ENCODE data around the gene TUBB2A. TPM values are rescaled to one million over a fixed set of nuclear protein-coding genes. Genes with fewer than 3 reads are reported as not detected.

TUBB2A gene
- total and polyA plus RNA-seq, 2 of the 13 experiments (the other 11 are each of a cell fraction or from before 2014, with no cell fraction given), result 35.3 to 106 TPM

- TF ChIP-seq ZNF354B (CRISPR knock-in tag; IDR thresholded peaks at IDR 0.05), result no peak
- no peak for TF ChIP-seq TEAD2 (CRISPR knock-in tag; IDR thresholded peaks at IDR 0.05)
- TF ChIP-seq, protein P1, sequence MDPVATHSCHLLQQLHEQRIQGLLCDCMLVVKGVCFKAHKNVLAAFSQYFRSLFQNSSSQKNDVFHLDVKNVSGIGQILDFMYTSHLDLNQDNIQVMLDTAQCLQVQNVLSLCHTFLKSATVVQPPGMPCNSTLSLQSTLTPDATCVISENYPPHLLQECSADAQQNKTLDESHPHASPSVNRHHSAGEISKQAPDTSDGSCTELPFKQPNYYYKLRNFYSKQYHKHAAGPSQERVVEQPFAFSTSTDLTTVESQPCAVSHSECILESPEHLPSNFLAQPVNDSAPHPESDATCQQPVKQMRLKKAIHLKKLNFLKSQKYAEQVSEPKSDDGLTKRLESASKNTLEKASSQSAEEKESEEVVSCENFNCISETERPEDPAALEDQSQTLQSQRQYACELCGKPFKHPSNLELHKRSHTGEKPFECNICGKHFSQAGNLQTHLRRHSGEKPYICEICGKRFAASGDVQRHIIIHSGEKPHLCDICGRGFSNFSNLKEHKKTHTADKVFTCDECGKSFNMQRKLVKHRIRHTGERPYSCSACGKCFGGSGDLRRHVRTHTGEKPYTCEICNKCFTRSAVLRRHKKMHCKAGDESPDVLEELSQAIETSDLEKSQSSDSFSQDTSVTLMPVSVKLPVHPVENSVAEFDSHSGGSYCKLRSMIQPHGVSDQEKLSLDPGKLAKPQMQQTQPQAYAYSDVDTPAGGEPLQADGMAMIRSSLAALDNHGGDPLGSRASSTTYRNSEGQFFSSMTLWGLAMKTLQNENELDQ (CRISPR knock-in tag; IDR thresholded peaks at IDR 0.05; ENCODE audit: borderline replicate concordance), result no peak
- peak; percentile 100 for TF ChIP-seq RBFOX2 (IDR thresholded peaks at IDR 0.05; ENCODE audit: low read depth, low read length)
- TF ChIP-seq NFE2L1 (CRISPR knock-in tag; IDR thresholded peaks at IDR 0.05; ENCODE audit: borderline replicate concordance), result no peak
- TF ChIP-seq ZBTB3 (CRISPR knock-in tag; IDR thresholded peaks at IDR 0.05; ENCODE audit: borderline replicate concordance, low read depth), result peak; percentile 94
- TF ChIP-seq GATA4 (IDR thresholded peaks at IDR 0.05; ENCODE audit: borderline replicate concordance, low read depth), result peak; percentile 81; the same call in 1 of the 2 replicates
- TF ChIP-seq SMARCC2 (IDR thresholded peaks at IDR 0.05), result no peak
- TF ChIP-seq MAF1 (CRISPR knock-in tag; IDR thresholded peaks at IDR 0.05; ENCODE audit: borderline replicate concordance), result no peak
- no peak for TF ChIP-seq ZNF496 (CRISPR knock-in tag; IDR thresholded peaks at IDR 0.05; ENCODE audit: insufficient replicate concordance)
- TF ChIP-seq HCFC1 (IDR thresholded peaks at IDR 0.05; ENCODE audit: low read depth, low read length), result no peak
- TF ChIP-seq CC2D1A (CRISPR knock-in tag; IDR thresholded peaks at IDR 0.05), result no peak
- TF ChIP-seq DRAP1 (CRISPR knock-in tag; IDR thresholded peaks at IDR 0.05), result peak; percentile 95
- no peak for TF ChIP-seq SRSF4 (IDR thresholded peaks at IDR 0.05; ENCODE audit: low read depth, low read length, poor library complexity, severe bottlenecking)
- peak; percentile 80; the same call in 1 of the 2 replicates for TF ChIP-seq ZNF841 (CRISPR knock-in tag; IDR thresholded peaks at IDR 0.05; ENCODE audit: borderline replicate concordance)
- TF ChIP-seq RFXANK (CRISPR knock-in tag; IDR thresholded peaks at IDR 0.05), result peak; percentile 28
- peak; percentile 63; the same call in 1 of the 2 replicates for TF ChIP-seq ZFP90 (CRISPR knock-in tag; IDR thresholded peaks at IDR 0.05; ENCODE audit: borderline replicate concordance)
- no peak for TF ChIP-seq CBX2 (IDR thresholded peaks at IDR 0.05; ENCODE audit: low read depth, low read length)
- no peak; the same call in 1 of the 2 replicates for TF ChIP-seq CBX2 (CRISPR knock-in tag; IDR thresholded peaks at IDR 0.05; ENCODE audit: low read depth)
- peak; percentile 74 for TF ChIP-seq HOXA3 (CRISPR knock-in tag; IDR thresholded peaks at IDR 0.05)
- TF ChIP-seq CREM (IDR thresholded peaks at IDR 0.05), result no peak
- peak; percentile 12; the same call in 1 of the 2 replicates for TF ChIP-seq CREM (CRISPR knock-in tag; IDR thresholded peaks at IDR 0.05)
- no peak for TF ChIP-seq FLYWCH1 (CRISPR knock-in tag; IDR thresholded peaks at IDR 0.05)
- no peak for TF ChIP-seq ATF7 (IDR thresholded peaks at IDR 0.05)
- TF ChIP-seq ATF7 (CRISPR knock-in tag; IDR thresholded peaks at IDR 0.05), result 0 out of 2 replicates have a peak, but pooled peaks have one; percentile 62
- TF ChIP-seq, protein P2, sequence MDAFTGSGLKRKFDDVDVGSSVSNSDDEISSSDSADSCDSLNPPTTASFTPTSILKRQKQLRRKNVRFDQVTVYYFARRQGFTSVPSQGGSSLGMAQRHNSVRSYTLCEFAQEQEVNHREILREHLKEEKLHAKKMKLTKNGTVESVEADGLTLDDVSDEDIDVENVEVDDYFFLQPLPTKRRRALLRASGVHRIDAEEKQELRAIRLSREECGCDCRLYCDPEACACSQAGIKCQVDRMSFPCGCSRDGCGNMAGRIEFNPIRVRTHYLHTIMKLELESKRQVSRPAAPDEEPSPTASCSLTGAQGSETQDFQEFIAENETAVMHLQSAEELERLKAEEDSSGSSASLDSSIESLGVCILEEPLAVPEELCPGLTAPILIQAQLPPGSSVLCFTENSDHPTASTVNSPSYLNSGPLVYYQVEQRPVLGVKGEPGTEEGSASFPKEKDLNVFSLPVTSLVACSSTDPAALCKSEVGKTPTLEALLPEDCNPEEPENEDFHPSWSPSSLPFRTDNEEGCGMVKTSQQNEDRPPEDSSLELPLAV (CRISPR knock-in tag; conservative IDR thresholded peaks at IDR 0.05; ENCODE audit: low read depth), result no peak
- peak; percentile 59; the same call in 1 of the 2 replicates for TF ChIP-seq ZNF143 (CRISPR knock-in tag; IDR thresholded peaks at IDR 0.05)
These were observed 38.8 kb downstream of the TUBB2A start, which contains the start of gene BPHL (continued) for GRCh38 chr6:3118353-3119039.

All from HepG2 (cell line).